A549 (cell line): Measurements from ENCODE around the gene KRTAP19-7. TPM values are rescaled to one million over a fixed set of nuclear protein-coding genes. Genes with fewer than 3 reads are reported as not detected.

ENCODE experiments used
- ATAC-seq, 2 experiments: fragments of 200-7000 bp in 1 of 2; fragments of >200 bp in 1 of 2; cut with Nextera tagmentation in 1 of 2; cut with Tn5 transposase in 1 of 2; 3 replicates each; pipeline versions ENCODE4 v1.8.0 to v1.9.1; 2018 to 2020; ENCODE audit warnings: mild to moderate bottlenecking in 1 of 2, moderate library complexity in 1 of 2
- CTCF ChIA-PET: fragments of 300-600 bp; sonication (Branson Sonifier 250); formaldehyde crosslinking; extraction: SDS; loops from one replicate; lab custom pipeline; 2021; ENCODE audit warnings: antibody characterized with exemption, inconsistent platforms; lab: Yijun Ruan, JAX
- POLR2A ChIA-PET: fragments of 350-600 bp; formaldehyde crosslinking; extraction: SDS; loops from one replicate; lab custom pipeline; 2021; ENCODE audit warnings: antibody characterized with exemption, inconsistent platforms; lab: Yijun Ruan, JAX
- DNase-seq, 2 experiments: peaks; one replicate each; pipeline versions ENCODE4 v3.0.0 to v3.0.0-alpha.2; 2011 to 2016; ENCODE audit warnings: low read depth in 1 of 2, low spot score in 1 of 2
- FAIRE-seq: peaks from 2 replicates; lab custom pipeline; 2011; peaks lifted over from hg19 to GRCh38; lab: Jason Lieb, UNC
- H3K27ac ChIP-seq, 2 experiments: fragments of >200 bp; sonication (Bioruptor Twin); formaldehyde crosslinking; 3 replicates each; pipeline ENCODE4 v1.5.1; 2016 to 2017
- H3K4me1 ChIP-seq: fragments of >200 bp; sonication (Bioruptor Twin); formaldehyde crosslinking; 3 replicates; pipeline ENCODE4 v1.6.1; 2016
- H3K4me2 ChIP-seq: fragments of >200 bp; sonication (Bioruptor Twin); formaldehyde crosslinking; 3 replicates; pipeline ENCODE4 v1.6.1; 2016
- H3K4me3 ChIP-seq: fragments of >200 bp; sonication (Bioruptor Twin); formaldehyde crosslinking; 3 replicates; pipeline ENCODE4 v1.5.1; 2016
- H3K9me3 ChIP-seq: fragments of >200 bp; sonication (Bioruptor Twin); formaldehyde crosslinking; 3 replicates; pipeline ENCODE4 v1.6.1; 2016
- CBX2 ChIP-seq: fragments of 200-600 bp; sonication (generic); IDR thresholded peaks from 2 replicates; pipeline ENCODE4 v1.6.1; 2016; ENCODE audit warnings: low read depth, mild to moderate bottlenecking, borderline replicate concordance
- EHF ChIP-seq: fragments of 250-450 bp; sonication (Bioruptor Pico); IDR thresholded peaks from 2 replicates; pipeline ENCODE4 v1.5.0; 2020; ENCODE audit warnings: mild to moderate bottlenecking
- EHMT2 ChIP-seq: fragments of 200-600 bp; sonication (generic); IDR thresholded peaks from 2 replicates; pipeline ENCODE4 v1.6.1; 2016; ENCODE audit warnings: antibody characterized with exemption, low read depth, mild to moderate bottlenecking, moderate library complexity
- EP300 ChIP-seq, 2 experiments: fragments of >200 bp; sonication (Bioruptor Twin); formaldehyde crosslinking; IDR thresholded peaks; 2 replicates in 1 of 2; 3 replicates in 1 of 2; pipeline ENCODE4 v1.6.1; 2016 to 2017
- ESRRA ChIP-seq: fragments of 150-350 bp; IDR thresholded peaks from 2 replicates; pipeline ENCODE4 v1.6.1; 2014; ENCODE audit warnings: mild to moderate bottlenecking, low read length, borderline replicate concordance
- FOSL2 ChIP-seq, 2 experiments: fragments of 450-650 bp in 1 of 2; fragments of >200 bp in 1 of 2; sonication (Bioruptor Twin) in 1 of 2; formaldehyde crosslinking; IDR thresholded peaks; 2 replicates each; pipeline versions ENCODE4 v1.5.0 to v1.6.1; 2016 to 2020; ENCODE audit warnings: mild to moderate bottlenecking in 1 of 2, moderate library complexity in 1 of 2
- HES2 ChIP-seq: fragments of >200 bp; sonication (Bioruptor Twin); formaldehyde crosslinking; IDR thresholded peaks from 2 replicates; pipeline ENCODE4 v1.6.1; 2016
- HOXA7 ChIP-seq: fragments of 250-450 bp; sonication (Bioruptor Pico); IDR thresholded peaks from 2 replicates; pipeline ENCODE4 v1.5.0; 2020; ENCODE audit warnings: mild to moderate bottlenecking, moderate library complexity
- HOXB13 ChIP-seq: fragments of 250-450 bp; sonication (Bioruptor Pico); IDR thresholded peaks from 2 replicates; pipeline ENCODE4 v1.5.0; 2020; ENCODE audit warnings: low read depth, mild to moderate bottlenecking, moderate library complexity
- HOXB5 ChIP-seq: fragments of 250-450 bp; sonication (Bioruptor Pico); IDR thresholded peaks from 2 replicates; pipeline ENCODE4 v1.5.0; 2020; ENCODE audit warnings: mild to moderate bottlenecking, moderate library complexity
- JUN ChIP-seq, 2 experiments: fragments of >200 bp; sonication (Bioruptor Twin); formaldehyde crosslinking; IDR thresholded peaks; 2 replicates in 1 of 2; 3 replicates in 1 of 2; pipeline ENCODE4 v1.6.1; 2016 to 2017
- JUNB ChIP-seq: fragments of >200 bp; sonication (Bioruptor Twin); formaldehyde crosslinking; IDR thresholded peaks from 2 replicates; pipeline ENCODE4 v1.6.1; 2016
- MYC ChIP-seq: IDR thresholded peaks from 2 replicates; pipeline ENCODE4 v1.6.1; 2012; ENCODE audit warnings: mild to moderate bottlenecking, inconsistent platforms, low read length, improper control_type of control experiment, borderline replicate concordance
- POLR2AphosphoS2 ChIP-seq: conservative IDR thresholded peaks from 2 replicates; pipeline ENCODE4 v1.6.1; 2012; ENCODE audit warnings: low read length, improper control_type of control experiment, inconsistent platforms
- RFX5 ChIP-seq: fragments of 450-650 bp; IDR thresholded peaks from 2 replicates; pipeline ENCODE4 v1.7.1; 2014; ENCODE audit warnings: antibody characterized with exemption, mild to moderate bottlenecking, moderate library complexity
- TP53 ChIP-seq: fragments of 250-450 bp; sonication (Bioruptor Pico); IDR thresholded peaks from 2 replicates; pipeline ENCODE4 v1.5.0; 2021; ENCODE audit warnings: mild to moderate bottlenecking, moderate library complexity
- ZNF302 ChIP-seq: fragments of 250-450 bp; sonication (Bioruptor Pico); IDR thresholded peaks from 2 replicates; pipeline ENCODE4 v1.9.0; 2021; ENCODE audit warnings: inconsistent platforms, mild to moderate bottlenecking, moderate library complexity
- ZSCAN20 ChIP-seq: fragments of 250-450 bp; sonication (Bioruptor Pico); IDR thresholded peaks from 2 replicates; pipeline ENCODE4 v1.8.0; 2022; ENCODE audit warnings: mild to moderate bottlenecking, moderate library complexity
- WGBS: methylation state at CpG from one replicate; pipeline ENCODE4 v1.1.6; 2017; ENCODE audit errors: missing lambda C conversion rate; 5-methylcytosine and 5-hydroxymethylcytosine counted together
- polyA plus RNA-seq, 4 experiments: library from polyadenylated mRNA; depleted of rRNA in 3 of 4; stranded (reverse); fragments of >200 nt; fragmentation: RNase III in 1 of 4; extraction: RNeasy Plus Mini Kit Qiagen cat#74134 plus additional on column Dnase treatment in 1 of 4; gene quantifications; 2 replicates in 3 of 4; 3 replicates in 1 of 4; pipeline ENCODE4 v1.2.3, GENCODE V29; 2011 to 2017
- TF ChIP-seq, protein P1 (sequence below): fragments of 250-450 bp; sonication (Bioruptor Pico); IDR thresholded peaks from 2 replicates; pipeline ENCODE4 v1.5.0; 2020; ENCODE audit warnings: low read depth, mild to moderate bottlenecking, moderate library complexity
- TF ChIP-seq, protein P2 (sequence below): IDR thresholded peaks from 2 replicates; pipeline ENCODE4 v1.6.1; 2012; ENCODE audit warnings: low read depth, borderline replicate concordance
- TF ChIP-seq, protein P3 (sequence below): IDR thresholded peaks from 2 replicates; pipeline ENCODE4 v1.6.1; 2012

Gene KRTAP19-7
- polyA plus RNA-seq, 2 of the 4 experiments (the other 2 are of a cell fraction) = not detected

- TF ChIP-seq, protein P1, sequence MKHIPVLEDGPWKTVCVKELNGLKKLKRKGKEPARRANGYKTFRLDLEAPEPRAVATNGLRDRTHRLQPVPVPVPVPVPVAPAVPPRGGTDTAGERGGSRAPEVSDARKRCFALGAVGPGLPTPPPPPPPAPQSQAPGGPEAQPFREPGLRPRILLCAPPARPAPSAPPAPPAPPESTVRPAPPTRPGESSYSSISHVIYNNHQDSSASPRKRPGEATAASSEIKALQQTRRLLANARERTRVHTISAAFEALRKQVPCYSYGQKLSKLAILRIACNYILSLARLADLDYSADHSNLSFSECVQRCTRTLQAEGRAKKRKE (CRISPR knock-in tag) = no peak
Observed at GRCh38 chr21:30605968-30606367, 44.9 kb upstream of the KRTAP19-7 start (continued).

- H3K27ac ChIP-seq = no peak within 1 kb of the TSS
- no peak within 1 kb of the TSS for H3K4me3 ChIP-seq
- CTCF ChIA-PET = no interaction called here
- ATAC-seq (no peak), FAIRE-seq (no peak), DNase-seq (no peak)
- no peak within 1 kb of the TSS for H3K4me2 ChIP-seq
- WGBS = 0% methylated on average over 1 of the region's 1 CpG
- POLR2A ChIA-PET = no interaction called here
- TF ChIP-seq MYC = no peak
- TF ChIP-seq HOXB13 = no peak
- no peak for TF ChIP-seq POLR2AphosphoS2
- no peak for TF ChIP-seq EHF (CRISPR knock-in tag)
- no peaks in the 10 kb centered on the region for H3K4me1 ChIP-seq
- H3K9me3 ChIP-seq = no peaks in the 10 kb centered on the region
Observed at GRCh38 chr21:30600787-30601186, 39.7 kb upstream of the KRTAP19-7 start, which contains the start of gene KRTAP22-1. KRTAP22-1 (plus strand) TSS chr21:30601087.

DNA sequence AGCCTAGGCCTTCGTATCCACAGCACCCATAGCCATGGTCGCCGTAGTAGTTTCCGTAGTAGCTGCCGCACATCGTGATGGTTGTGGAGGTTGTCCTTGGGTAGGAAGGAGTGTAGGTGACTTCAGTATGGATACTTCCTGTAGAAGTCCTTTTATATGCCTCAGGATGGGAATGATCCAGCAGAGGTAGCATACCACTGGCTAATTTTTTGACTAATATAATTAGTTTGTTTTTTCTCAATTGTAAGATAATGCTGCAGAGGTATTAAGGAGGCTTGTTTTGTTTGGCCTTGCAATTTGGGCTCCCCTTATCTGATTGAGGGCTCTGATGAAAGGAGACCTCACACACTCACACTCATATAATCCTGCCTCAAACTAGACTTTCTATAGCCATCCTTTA, 37.7 kb upstream of the KRTAP19-7 start, which contains the start of gene KRTAP6-2:
Gene KRTAP6-2, minus strand, starts transcription at position 101 of the 400 bp plus-strand sequence. Its CDS starts 28 bp downstream, at position 73.
- Histone ChIP-seq H3K27ac (no peak within 1 kb of the TSS), H3K4me2 (no peak within 1 kb of the TSS), H3K9me3 (no peaks in the 10 kb centered on the region)
- CTCF ChIA-PET = no interaction called here
- TF ChIP-seq ZSCAN20 (CRISPR knock-in tag) = no peak
- no peak for TF ChIP-seq JUN (IDR thresholded peaks at IDR 0.05)
- TF ChIP-seq MYC = no peak
- TF ChIP-seq ESRRA = no peak
- no peak for TF ChIP-seq TP53
- TF ChIP-seq, protein P2, sequence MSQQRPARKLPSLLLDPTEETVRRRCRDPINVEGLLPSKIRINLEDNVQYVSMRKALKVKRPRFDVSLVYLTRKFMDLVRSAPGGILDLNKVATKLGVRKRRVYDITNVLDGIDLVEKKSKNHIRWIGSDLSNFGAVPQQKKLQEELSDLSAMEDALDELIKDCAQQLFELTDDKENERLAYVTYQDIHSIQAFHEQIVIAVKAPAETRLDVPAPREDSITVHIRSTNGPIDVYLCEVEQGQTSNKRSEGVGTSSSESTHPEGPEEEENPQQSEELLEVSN = no peak
- no peak for TF ChIP-seq HOXB5 (CRISPR knock-in tag)
- TF ChIP-seq, protein P3, sequence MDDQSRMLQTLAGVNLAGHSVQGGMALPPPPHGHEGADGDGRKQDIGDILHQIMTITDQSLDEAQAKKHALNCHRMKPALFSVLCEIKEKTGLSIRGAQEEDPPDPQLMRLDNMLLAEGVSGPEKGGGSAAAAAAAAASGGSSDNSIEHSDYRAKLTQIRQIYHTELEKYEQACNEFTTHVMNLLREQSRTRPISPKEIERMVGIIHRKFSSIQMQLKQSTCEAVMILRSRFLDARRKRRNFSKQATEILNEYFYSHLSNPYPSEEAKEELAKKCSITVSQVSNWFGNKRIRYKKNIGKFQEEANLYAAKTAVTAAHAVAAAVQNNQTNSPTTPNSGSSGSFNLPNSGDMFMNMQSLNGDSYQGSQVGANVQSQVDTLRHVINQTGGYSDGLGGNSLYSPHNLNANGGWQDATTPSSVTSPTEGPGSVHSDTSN = no peak
- no peak for TF ChIP-seq HOXB13
- TF ChIP-seq EP300 (IDR thresholded peaks at IDR 0.05) = no peak
- TF ChIP-seq CBX2 = no peak
- no peak for TF ChIP-seq ZNF302 (CRISPR knock-in tag)
- no peak for TF ChIP-seq HES2
- no peak for TF ChIP-seq EHF (CRISPR knock-in tag)
- no peak for TF ChIP-seq EHMT2
- TF ChIP-seq RFX5 = no peak
- no peak for TF ChIP-seq JUNB
- TF ChIP-seq HOXA7 (CRISPR knock-in tag) = no peak
- no peak for TF ChIP-seq FOSL2 (IDR thresholded peaks at IDR 0.05)
- TF ChIP-seq FOSL2 (CRISPR knock-in tag; IDR thresholded peaks at IDR 0.05) = no peak
- TF ChIP-seq, all 56 proteins: peak for 0
- Histone ChIP-seq H3K4me3 (no peak within 1 kb of the TSS), H3K4me1 (no peaks in the 10 kb centered on the region)
- POLR2A ChIA-PET = no interaction called here
- DNase-seq (no peak), FAIRE-seq (no peak), ATAC-seq (no peak)
- WGBS = 53% methylated on average over 6 of the region's 6 CpGs
